Esophagus muscularis mucosa (tissue), 4 donors: ENCODE results near the gene CLDN15. TPM values are rescaled to one million over a fixed set of nuclear protein-coding genes. Genes with fewer than 3 reads are reported as not detected.

Experiments used
- DNase-seq: peaks from one replicate; pipeline ENCODE4 v3.0.0-alpha.2; 2017; ENCODE audit errors: extremely low spot score
- H3K27ac ChIP-seq, 4 donors: fragments of 200-600 bp; sonication (generic); replicated peaks in 1 of 4; 1 replicate in 3 of 4; 2 replicates in 1 of 4; pipeline ENCODE4 v1.5.1; 2016 to 2019; ENCODE audit warnings: mild to moderate bottlenecking in 1 of 4
- H3K27me3 ChIP-seq, 4 donors: fragments of 200-600 bp; sonication (generic); one replicate each; pipeline versions ENCODE4 v1.5.1 to v1.6.0; 2016 to 2019
- H3K36me3 ChIP-seq, 4 donors: fragments of 200-600 bp; sonication (generic); one replicate each; pipeline ENCODE4 v1.5.1; 2016 to 2019
- H3K4me1 ChIP-seq, 4 donors: fragments of 200-600 bp; sonication (generic); one replicate each; pipeline ENCODE4 v1.5.1; 2016 to 2019
- H3K4me3 ChIP-seq, 4 donors: fragments of 200-600 bp; sonication (generic); 1 replicate in 2 of 4; 2 replicates in 2 of 4; pipeline ENCODE4 v1.5.1; 2016 to 2019; ENCODE audit warnings: mild to moderate bottlenecking in 4 of 4, moderate library complexity in 1 of 4
- H3K9me3 ChIP-seq, 4 donors: fragments of 200-600 bp; sonication (generic); 1 replicate in 3 of 4; 2 replicates in 1 of 4; pipeline ENCODE4 v1.5.1; 2016 to 2019
- EP300 ChIP-seq: sonication (generic); formaldehyde crosslinking; IDR thresholded peaks from one replicate; pipeline ENCODE4 v1.6.1; 2017; ENCODE audit warnings: antibody characterized with exemption
- POLR2A ChIP-seq: fragments of 450-650 bp; IDR thresholded peaks from one replicate; pipeline ENCODE4 v1.6.1; 2017; ENCODE audit warnings: antibody characterized with exemption, moderate library complexity, mild to moderate bottlenecking, low read depth
- POLR2AphosphoS5 ChIP-seq, 2 donors: sonication (generic); formaldehyde crosslinking; IDR thresholded peaks; one replicate each; pipeline ENCODE4 v1.6.1; 2017; ENCODE audit warnings: antibody characterized with exemption in 2 of 2
- WGBS: methylation state at CpG from one replicate; pipeline ENCODE4 v1.1.5; 2018; 5-methylcytosine and 5-hydroxymethylcytosine counted together
- intact Hi-C: fragments of 100-400 bp; cut with DNase I; formaldehyde crosslinking; loops from one replicate; pipeline ENCODE4 v1.15.1; 2023
- total RNA-seq, 4 donors: library from RNA; depleted of rRNA; stranded (reverse); fragments of >200 nt; gene quantifications; one replicate each; pipeline versions ENCODE4 v1.1.0 to v1.2.1, GENCODE V29; 2016
- TF ChIP-seq, protein P1 (sequence below), 3 experiments: fragments of 200-600 bp in 2 of 3; fragments of 450-650 bp in 1 of 3; sonication (generic) in 2 of 3; IDR thresholded peaks; one replicate each; pipeline ENCODE4 v1.5.1; 2017 to 2019; ENCODE audit warnings: antibody characterized with exemption in 3 of 3, mild to moderate bottlenecking in 2 of 3, moderate library complexity in 1 of 3

Gene CLDN15
- total RNA-seq, 4 donors from 2014 or later, result 5.3 to 9.1 (median 6.4) TPM

DNA sequence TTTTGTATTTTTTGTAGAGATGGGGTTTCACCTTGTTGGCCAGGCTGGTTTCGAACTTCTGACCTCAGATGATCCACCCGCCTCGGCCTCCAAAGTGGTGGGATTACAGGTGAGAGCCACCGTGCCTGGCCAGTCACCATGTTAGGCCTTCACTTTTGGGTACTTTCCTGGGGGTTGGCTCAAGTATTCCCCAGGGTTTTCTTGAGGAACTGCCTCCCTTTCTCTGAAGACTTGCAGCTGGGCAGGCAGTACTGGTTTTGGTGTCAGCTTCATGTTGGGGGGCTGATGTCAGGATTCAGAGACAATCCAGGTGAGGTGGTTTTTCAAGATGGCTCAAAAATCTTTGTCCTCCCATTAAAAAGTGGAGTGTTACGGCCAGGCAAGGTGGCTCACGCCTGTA, 12.0 kb downstream of the CLDN15 start:
- Histone ChIP-seq H3K36me3 (peaks cover 34 to 85% (median 73%) of the 10 kb centered on the region in 4 donors), H3K9me3 (no peaks in the 10 kb centered on the region), H3K4me3 (no peak overlapping the region), H3K27me3 (no peaks in the 10 kb centered on the region), H3K27ac (no peak overlapping the region), H3K4me1 (peaks cover under 1 to 19% (median 2%) of the 10 kb centered on the region in 4 donors)
- DNase-seq, result no peak
- TF ChIP-seq EP300, result no peak
- TF ChIP-seq, protein P1, sequence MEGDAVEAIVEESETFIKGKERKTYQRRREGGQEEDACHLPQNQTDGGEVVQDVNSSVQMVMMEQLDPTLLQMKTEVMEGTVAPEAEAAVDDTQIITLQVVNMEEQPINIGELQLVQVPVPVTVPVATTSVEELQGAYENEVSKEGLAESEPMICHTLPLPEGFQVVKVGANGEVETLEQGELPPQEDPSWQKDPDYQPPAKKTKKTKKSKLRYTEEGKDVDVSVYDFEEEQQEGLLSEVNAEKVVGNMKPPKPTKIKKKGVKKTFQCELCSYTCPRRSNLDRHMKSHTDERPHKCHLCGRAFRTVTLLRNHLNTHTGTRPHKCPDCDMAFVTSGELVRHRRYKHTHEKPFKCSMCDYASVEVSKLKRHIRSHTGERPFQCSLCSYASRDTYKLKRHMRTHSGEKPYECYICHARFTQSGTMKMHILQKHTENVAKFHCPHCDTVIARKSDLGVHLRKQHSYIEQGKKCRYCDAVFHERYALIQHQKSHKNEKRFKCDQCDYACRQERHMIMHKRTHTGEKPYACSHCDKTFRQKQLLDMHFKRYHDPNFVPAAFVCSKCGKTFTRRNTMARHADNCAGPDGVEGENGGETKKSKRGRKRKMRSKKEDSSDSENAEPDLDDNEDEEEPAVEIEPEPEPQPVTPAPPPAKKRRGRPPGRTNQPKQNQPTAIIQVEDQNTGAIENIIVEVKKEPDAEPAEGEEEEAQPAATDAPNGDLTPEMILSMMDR (IDR thresholded peaks at IDR 0.05), result no peak
- no peak for TF ChIP-seq POLR2AphosphoS5 (IDR thresholded peaks at IDR 0.05)
- TF ChIP-seq POLR2A, result no peak
- intact Hi-C loops, result no loop called here
- WGBS, result 92% methylated on average over 6 of the region's 6 CpGs

DNA sequence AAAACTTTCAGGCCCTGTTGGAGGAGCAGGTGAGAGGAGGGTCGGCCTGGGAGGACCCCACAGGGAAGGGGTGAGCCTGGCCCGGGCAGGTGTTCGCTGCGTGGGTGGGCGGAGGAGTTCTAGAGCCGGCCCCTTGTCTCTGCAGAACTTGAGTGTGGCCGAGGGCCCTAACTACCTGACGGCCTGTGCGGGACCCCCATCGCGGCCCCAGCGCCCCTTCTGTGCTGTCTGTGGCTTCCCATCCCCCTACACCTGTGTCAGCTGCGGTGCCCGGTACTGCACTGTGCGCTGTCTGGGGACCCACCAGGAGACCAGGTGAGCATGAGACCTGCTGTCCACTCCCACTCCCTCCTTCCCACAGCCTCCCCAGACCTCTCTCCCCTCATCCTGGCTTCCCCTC, 14.1 kb downstream of the CLDN15 start:
- intact Hi-C loops, result no loop called here

DNA sequence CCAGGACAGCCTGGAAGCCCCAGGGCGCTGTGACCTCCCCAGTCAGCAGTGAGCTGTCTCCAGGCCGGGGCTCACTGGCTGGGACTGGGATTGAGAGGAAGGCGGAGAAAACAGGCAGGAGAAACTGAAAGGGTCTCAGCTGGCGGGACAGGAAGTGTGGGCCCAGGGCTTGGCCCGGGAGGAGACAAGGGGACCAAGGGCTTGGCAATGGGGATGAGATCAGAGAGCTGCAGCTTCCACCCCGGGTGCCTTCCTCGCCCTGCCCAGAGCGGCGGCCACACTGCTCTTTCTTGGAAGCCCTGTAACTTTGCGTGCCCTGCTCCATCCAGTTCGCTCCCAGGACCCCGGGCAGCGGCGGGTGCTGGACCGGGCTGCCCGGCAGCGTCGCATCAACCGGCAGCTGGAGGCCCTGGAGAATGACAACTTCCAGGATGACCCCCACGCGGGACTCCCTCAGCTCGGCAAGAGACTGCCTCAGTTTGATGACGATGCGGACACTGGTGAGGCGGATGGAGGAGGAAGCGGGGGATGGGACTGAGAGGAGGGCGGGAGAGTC, 15.2 kb downstream of the CLDN15 start:
- H3K27ac ChIP-seq, result no peak overlapping the region
- intact Hi-C loops, result no loop called here

More for the DNA sequence above, 14.1 kb downstream of the CLDN15 start:
- H3K27ac ChIP-seq, result no peak overlapping the region
- DNase-seq, result no peak
- peaks cover 20 to 40% (median 21%) of the 10 kb centered on the region in 4 donors for H3K4me1 ChIP-seq
- H3K4me3 ChIP-seq, result no peak overlapping the region
- H3K36me3 ChIP-seq, result peaks cover 34 to 69% (median 61%) of the 10 kb centered on the region in 4 donors
- H3K9me3 ChIP-seq, result no peaks in the 10 kb centered on the region
- no peaks in the 10 kb centered on the region for H3K27me3 ChIP-seq
- WGBS, result 96% methylated on average over 14 of the region's 15 CpGs
- TF ChIP-seq POLR2A (no peak), EP300 (no peak), POLR2AphosphoS5 (IDR thresholded peaks at IDR 0.05) (no peak)
- TF ChIP-seq, protein P1 (IDR thresholded peaks at IDR 0.05), result no peak

DNA sequence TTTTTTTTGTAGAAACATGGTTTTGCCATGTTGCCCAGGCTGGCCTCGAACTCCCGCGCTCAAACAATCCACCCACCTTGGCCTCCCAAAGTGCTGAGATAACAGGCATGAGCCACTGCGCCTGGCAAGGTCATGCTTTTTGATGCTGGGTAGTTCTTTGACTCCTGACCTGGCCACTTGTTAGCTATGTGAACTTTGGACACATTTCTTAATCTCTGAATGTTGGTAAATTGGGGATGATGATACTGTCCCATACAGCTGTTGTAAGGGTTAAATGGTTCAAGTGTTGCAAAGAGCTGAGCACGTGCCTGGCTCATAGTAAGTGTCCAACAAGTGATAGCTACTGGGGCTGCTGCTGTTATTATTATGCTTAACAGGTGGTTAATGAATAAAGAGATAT, 17.3 kb downstream of the CLDN15 start:
- Histone ChIP-seq H3K9me3 (no peaks in the 10 kb centered on the region), H3K27me3 (no peaks in the 10 kb centered on the region), H3K27ac (no peak overlapping the region), H3K4me1 (peaks cover 35 to 61% (median 39%) of the 10 kb centered on the region in 4 donors), H3K4me3 (no peak overlapping the region), H3K36me3 (peaks cover 23 to 47% (median 37%) of the 10 kb centered on the region in 4 donors)
- no peak for TF ChIP-seq EP300
- TF ChIP-seq, protein P1 (IDR thresholded peaks at IDR 0.05), result no peak
- no peak for TF ChIP-seq POLR2AphosphoS5 (IDR thresholded peaks at IDR 0.05)
- TF ChIP-seq POLR2A, result no peak
- 91% methylated on average over 5 of the region's 5 CpGs for WGBS
- intact Hi-C loops, result no loop called here
- no peak for DNase-seq

More for the DNA sequence above, 15.2 kb downstream of the CLDN15 start:
- WGBS, result 81% methylated on average over 23 of the region's 27 CpGs
- Histone ChIP-seq H3K4me1 (peaks cover 22 to 43% (median 24%) of the 10 kb centered on the region in 4 donors), H3K9me3 (no peaks in the 10 kb centered on the region), H3K4me3 (no peak overlapping the region), H3K27me3 (no peaks in the 10 kb centered on the region), H3K36me3 (peaks cover 33 to 60% (median 51%) of the 10 kb centered on the region in 4 donors)
- TF ChIP-seq POLR2AphosphoS5 (IDR thresholded peaks at IDR 0.05), result no peak
- TF ChIP-seq POLR2A, result no peak
- TF ChIP-seq, protein P1 (IDR thresholded peaks at IDR 0.05), result no peak
- no peak for TF ChIP-seq EP300
- no peak for DNase-seq
